Ovary (tissue), 9 donors: ENCODE measurements around the gene ARID1B. TPM values are rescaled to one million over a fixed set of nuclear protein-coding genes. Genes with fewer than 3 reads are reported as not detected.
"Not testable (repeated sequence)": the region's sequence is repeated elsewhere in the genome, so short reads cannot be mapped to it uniquely, and the experiment has no call there.

Experiments used
- DNase-seq, 5 donors: peaks; one replicate each; pipeline ENCODE4 v3.0.0-alpha.2; 2019 to 2020
- H3K27ac ChIP-seq, 2 donors: fragments of 200-600 bp; one replicate each; pipeline versions ENCODE4 v1.5.1 to v1.8.0; 2019 to 2022
- H3K27me3 ChIP-seq: fragments of 200-600 bp; one replicate; pipeline ENCODE4 v1.8.0; 2022
- H3K36me3 ChIP-seq: fragments of 200-600 bp; sonication (generic); one replicate; pipeline ENCODE4 v1.5.1; 2019
- H3K4me1 ChIP-seq: one replicate; pipeline ENCODE4 v1.8.1; 2013; ENCODE audit warnings: mild to moderate bottlenecking, moderate library complexity; ENCODE audit not compliant: insufficient read depth
- H3K4me3 ChIP-seq: fragments of 200-600 bp; sonication (generic); one replicate; pipeline ENCODE4 v1.5.1; 2017
- H3K9me3 ChIP-seq, 2 donors: fragments of 200-600 bp in 1 of 2; sonication (generic) in 1 of 2; one replicate each; pipeline versions ENCODE4 v1.5.1 to v1.8.1; 2013 to 2019; ENCODE audit warnings: mild to moderate bottlenecking in 1 of 2, moderate library complexity in 1 of 2
- CTCF ChIP-seq, 3 donors: fragments of 450-650 bp in 2 of 3; fragments of 200-600 bp in 1 of 3; IDR thresholded peaks; one replicate each; pipeline versions ENCODE4 v1.5.1 to v1.8.0; 2016 to 2022; ENCODE audit warnings: antibody characterized with exemption in 3 of 3, mild to moderate bottlenecking in 1 of 3
- EP300 ChIP-seq: sonication (generic); formaldehyde crosslinking; IDR thresholded peaks from one replicate; pipeline ENCODE4 v1.6.1; 2017; ENCODE audit warnings: antibody characterized with exemption
- POLR2A ChIP-seq: fragments of 450-650 bp; IDR thresholded peaks from one replicate; pipeline ENCODE4 v1.6.1; 2017; ENCODE audit warnings: antibody characterized with exemption, mild to moderate bottlenecking, moderate library complexity
- WGBS, 3 donors: extraction: QIAGEN DNeasy Blood & Tissue Kit in 1 of 3; methylation state at CpG; one replicate each; pipeline versions ENCODE4 v1.1.5 to v1.1.7; 2013 to 2017; 5-methylcytosine and 5-hydroxymethylcytosine counted together
- intact Hi-C, 4 donors: fragments of 100-400 bp; cut with DNase I; formaldehyde crosslinking; loops; one replicate each; pipeline versions ENCODE4 v1.11.0 to v1.15.1; 2022 to 2023
- polyA plus RNA-seq, 2 donors: library from polyadenylated mRNA; stranded (reverse); fragments of 200-250 nt in 1 of 2; fragments of 350-450 nt in 1 of 2; fragmentation: Illumina TruSeq in 1 of 2; extraction: RNeasy Lipid Tissue Mini Kit (QIAGEN cat#74804) in 1 of 2; gene quantifications; one replicate each; pipeline ENCODE4 v1.2.3, GENCODE V29; 2013 to 2014
- total RNA-seq, 7 donors: library from RNA; depleted of rRNA in 2 of 7; stranded (reverse); fragments of >200 nt in 2 of 7; fragmentation: NEBNext Ultra II Directional in 3 of 7; extraction: Animal tissue kit (Norgen Biotek cat#: 25700) in 3 of 7; gene quantifications; one replicate each; pipeline versions ENCODE4 v1.1.0 to v1.2.4, GENCODE V29; 2016 to 2023
- donor health status: DM: no; HTN: no; CAD: no; lungs with moderate emphysema.
- donor health status: DM: no; HTN: no; CAD: no.
- donor health status: Bipolar disorder and iron deficiency.
- donor health status: DM: yes; HTN: yes; CAD: no.
- donor health status: DM: no; HTN: no; CAD: no.
- donor health status: DM: yes; HTN: yes; CAD: no.

ARID1B gene
- total and polyA plus RNA-seq, 9 donors, result 33.2 to 144 (median 105) TPM

- 93 to 96% (median 95%) methylated on average over 10 of the region's 10 CpGs for WGBS, 3 donors
- no peaks in the 10 kb centered on the region for H3K27me3 ChIP-seq
- H3K4me3 ChIP-seq, result no peak overlapping the region
- H3K4me1 ChIP-seq, result peaks cover 10% of the 10 kb centered on the region
- no peaks in the 10 kb centered on the region for H3K9me3 ChIP-seq
- intact Hi-C loops, result no loop called here
- no peak for DNase-seq
- no peak for TF ChIP-seq CTCF (IDR thresholded peaks at IDR 0.05)
- no peak for TF ChIP-seq EP300
- TF ChIP-seq POLR2A, result no peak
- H3K36me3 ChIP-seq, result no peaks in the 10 kb centered on the region
- H3K27ac ChIP-seq, result no peak overlapping the region
These were observed 203.3 kb downstream of the ARID1B start for GRCh38 chr6:156980515-156980914.

GRCh38 chr6:156980948-156981347, 203.8 kb downstream of the ARID1B start:
- 86 to 99% (median 95%) methylated on average over 2 of the region's 2 CpGs for WGBS, 3 donors
- Histone ChIP-seq H3K4me1 (peaks cover 9% of the 10 kb centered on the region), H3K9me3 (no peaks in the 10 kb centered on the region), H3K36me3 (no peaks in the 10 kb centered on the region), H3K4me3 (no peak overlapping the region), H3K27me3 (no peaks in the 10 kb centered on the region), H3K27ac (no peak overlapping the region)
- no peak for DNase-seq
- intact Hi-C loops, result no loop called here
- TF ChIP-seq POLR2A (no peak), CTCF (IDR thresholded peaks at IDR 0.05) (no peak), EP300 (no peak)

- Histone ChIP-seq H3K27me3 (no peaks in the 10 kb centered on the region), H3K36me3 (no peaks in the 10 kb centered on the region), H3K27ac (no peak overlapping the region), H3K4me1 (peaks cover 9% of the 10 kb centered on the region), H3K4me3 (no peak overlapping the region), H3K9me3 (no peaks in the 10 kb centered on the region)
- no peak for TF ChIP-seq POLR2A
- no peak for TF ChIP-seq EP300
- TF ChIP-seq CTCF (IDR thresholded peaks at IDR 0.05), result no peak
- 86 to 94% (median 93%) methylated on average over 3 of the region's 3 CpGs for WGBS, 3 donors
- DNase-seq, result no peak
- intact Hi-C loops, result no loop called here
These were observed 205.0 kb downstream of the ARID1B start for GRCh38 chr6:156982168-156982567.

GRCh38 chr6:156982864-156983263, 205.7 kb downstream of the ARID1B start:
- intact Hi-C loops, H3K36me3 ChIP-seq, H3K27ac ChIP-seq, H3K4me1 ChIP-seq, H3K4me3 ChIP-seq, H3K27me3 ChIP-seq, DNase-seq, H3K9me3 ChIP-seq: not testable (repeated sequence)
- 87 to 91% (median 88%) methylated on average over 4 of the region's 4 CpGs for WGBS, 3 donors

- H3K4me1 ChIP-seq, result peaks cover 11% of the 10 kb centered on the region
- intact Hi-C loops, result no loop called here
- no peak overlapping the region for H3K4me3 ChIP-seq
- H3K36me3 ChIP-seq, result no peaks in the 10 kb centered on the region
- no peak for DNase-seq
- no peak for TF ChIP-seq EP300
- TF ChIP-seq POLR2A, result no peak
- TF ChIP-seq CTCF (IDR thresholded peaks at IDR 0.05), result no peak
- H3K27ac ChIP-seq, result no peak overlapping the region
- no peaks in the 10 kb centered on the region for H3K9me3 ChIP-seq
- H3K27me3 ChIP-seq, result no peaks in the 10 kb centered on the region
- WGBS, 3 donors, result 93 to 97% (median 94%) methylated on average over 3 of the region's 3 CpGs
These were observed 207.1 kb downstream of the ARID1B start for GRCh38 chr6:156984178-156984738.
